ENCODE measurements around the gene TNFRSF18. TPM values are rescaled to one million over a fixed set of nuclear protein-coding genes. Genes with fewer than 3 reads are reported as not detected.
"Not testable (repeated sequence)": the region's sequence is repeated elsewhere in the genome, so short reads cannot be mapped to it uniquely, and the experiment has no call there.

The TNFRSF18 gene
- total and polyA plus RNA-seq, 2 donors (not counting 3 experiments of a cell fraction or from before 2014, with no cell fraction given) = not detected

DNA sequence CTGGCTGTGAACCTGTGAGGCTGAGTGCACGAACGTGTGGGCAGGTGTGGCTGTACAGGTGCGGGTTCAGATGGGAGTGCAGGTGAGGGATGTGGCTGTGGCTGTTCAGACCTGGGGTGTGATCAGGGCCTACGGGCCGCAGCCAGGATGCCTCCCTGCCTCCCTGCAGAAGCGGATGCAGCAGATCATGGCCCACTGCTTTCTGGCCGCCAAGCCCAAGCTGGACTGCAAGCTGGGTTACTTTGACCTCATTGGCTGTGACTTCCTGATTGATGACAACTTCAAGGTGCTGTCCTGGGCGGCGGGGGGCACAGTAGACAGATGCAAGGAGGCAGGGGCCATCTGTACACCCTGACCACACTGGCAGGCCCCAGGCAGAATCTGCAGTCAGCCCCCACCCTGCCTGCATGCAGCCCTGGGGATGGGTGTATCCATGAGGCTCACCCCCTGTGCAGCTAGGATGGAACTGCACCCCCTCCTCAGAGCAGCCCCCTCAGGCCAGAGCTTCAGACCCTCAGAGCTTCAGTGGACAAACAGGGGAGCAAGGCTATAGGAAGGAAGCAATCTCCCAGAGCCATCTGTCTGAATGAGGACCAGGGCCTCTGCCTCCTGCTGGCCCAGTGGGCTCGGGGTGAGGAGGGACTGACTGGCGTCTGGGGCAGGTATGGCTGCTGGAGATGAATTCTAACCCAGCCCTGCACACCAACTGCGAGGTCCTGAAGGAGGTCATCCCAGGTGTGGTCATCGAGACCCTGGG, 9.8 kb downstream of the TNFRSF18 start:
- Histone ChIP-seq H3K4me3 (replicated peaks in 1 of 3; ENCODE audit: insufficient read depth in 1 of 3, low read depth in 1 of 3, low read length in 3 of 3) (no peak overlapping the region), H3K9me1 (replicated peaks; ENCODE audit: control insufficient read depth, extremely low read depth, insufficient read depth, low read length) (no peaks in the 10 kb centered on the region), H3K27me3 (ENCODE audit: control insufficient read depth in 2 of 2, insufficient read depth in 2 of 2, low read length in 2 of 2) (peaks cover 0 to 1% of the 10 kb centered on the region in 2 experiments), H3K9me3 (replicated peaks; ENCODE audit: control insufficient read depth, insufficient read depth, low read length) (no peaks in the 10 kb centered on the region), H3K27ac (ENCODE audit: insufficient read depth, low read depth, low read length) (no peak overlapping the region), H2AFZ (ENCODE audit: low read depth, low read length) (no peak overlapping the region), H3K9ac (replicated peaks; ENCODE audit: extremely low read depth, insufficient read depth, low read length) (no peak overlapping the region), H3K4me2 (ENCODE audit: insufficient read depth, low read length) (no peak overlapping the region), H4K20me1 (replicated peaks; ENCODE audit: control insufficient read depth, extremely low read depth, insufficient read depth, low read length) (no peaks in the 10 kb centered on the region), H3K79me2 (ENCODE audit: control insufficient read depth, insufficient read depth, low read length) (no peaks in the 10 kb centered on the region), H3K36me3 (ENCODE audit: control insufficient read depth in 2 of 2, extremely low read depth in 1 of 2, insufficient read depth in 2 of 2, low read length in 2 of 2) (no peaks in the 10 kb centered on the region), H3K4me1 (ENCODE audit: control insufficient read depth, extremely low read depth, insufficient read depth, low read length) (no peaks in the 10 kb centered on the region)
- DNase-seq (ENCODE audit: low read depth, low spot score) (no peak), FAIRE-seq (no peak)
- ChIA-PET POLR2A (no interaction called here), CTCF (no interaction called here)
- TF ChIP-seq MYC (IDR thresholded peaks at IDR 0.05; ENCODE audit: low read depth, low read length) = no peak
- BruUV-seq (replicated peaks) = no TSS peak
- dilution Hi-C loops (cut with MboI; ENCODE audit: extremely low pct_ligation_motif_present, low sequenced_read_pairs) = no loop called here
- intact Hi-C loops (cut with micrococcal nuclease) = no loop called here

DNA sequence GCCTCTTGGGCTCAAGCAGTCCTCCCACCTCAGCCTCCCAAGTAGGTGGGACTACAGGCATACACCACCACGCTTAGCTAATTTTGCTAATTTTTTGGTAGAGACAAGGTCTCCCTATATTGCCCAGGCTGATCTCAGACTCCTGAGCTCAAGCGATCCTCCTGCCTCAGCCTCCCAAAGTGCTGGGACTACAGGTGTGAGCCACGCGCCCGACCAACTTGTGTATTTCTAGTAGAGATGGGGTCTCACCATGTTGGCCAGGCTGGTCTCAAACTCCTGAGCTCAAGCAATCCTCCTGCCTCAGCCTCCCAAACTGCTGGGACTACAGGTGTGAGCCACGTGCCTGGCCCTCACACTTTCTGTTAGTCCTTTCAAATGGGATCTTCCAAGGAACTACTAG, 10.7 kb downstream of the TNFRSF18 start:
- DNase-seq (ENCODE audit: low read depth, low spot score); dilution Hi-C loops (cut with MboI; ENCODE audit: extremely low pct_ligation_motif_present, low sequenced_read_pairs); H3K27me3 ChIP-seq (ENCODE audit: control insufficient read depth in 2 of 2, insufficient read depth in 2 of 2, low read length in 2 of 2); CTCF ChIA-PET; H3K4me1 ChIP-seq (ENCODE audit: control insufficient read depth, extremely low read depth, insufficient read depth, low read length); H2AFZ ChIP-seq (ENCODE audit: low read depth, low read length); FAIRE-seq; H3K4me3 ChIP-seq (replicated peaks in 1 of 3; ENCODE audit: insufficient read depth in 1 of 3, low read depth in 1 of 3, low read length in 3 of 3); H3K27ac ChIP-seq (ENCODE audit: insufficient read depth, low read depth, low read length); H3K4me2 ChIP-seq (ENCODE audit: insufficient read depth, low read length); H3K79me2 ChIP-seq (ENCODE audit: control insufficient read depth, insufficient read depth, low read length); BruUV-seq (replicated peaks); intact Hi-C loops (cut with micrococcal nuclease); H3K9me3 ChIP-seq (replicated peaks; ENCODE audit: control insufficient read depth, insufficient read depth, low read length); H3K9ac ChIP-seq (replicated peaks; ENCODE audit: extremely low read depth, insufficient read depth, low read length); H3K9me1 ChIP-seq (replicated peaks; ENCODE audit: control insufficient read depth, extremely low read depth, insufficient read depth, low read length); H3K36me3 ChIP-seq (ENCODE audit: control insufficient read depth in 2 of 2, extremely low read depth in 1 of 2, insufficient read depth in 2 of 2, low read length in 2 of 2); H4K20me1 ChIP-seq (replicated peaks; ENCODE audit: control insufficient read depth, extremely low read depth, insufficient read depth, low read length); POLR2A ChIA-PET: not testable (repeated sequence)

All from endothelial cell of umbilical vein (primary cell).